Liver (tissue), 3 donors: ENCODE results near the gene AGPAT3.

Experiments used
- ATF3 ChIP-seq: IDR thresholded peaks from 2 replicates; pipeline ENCODE4 v1.6.1; 2016; ENCODE audit warnings: antibody characterized with exemption
- CTCF ChIP-seq: fragments of 150-350 bp; IDR thresholded peaks from 2 replicates; pipeline ENCODE4 v1.5.1; 2017; ENCODE audit warnings: improper control_type of control experiment, low read depth, low read length; ENCODE audit not compliant: missing input control
- HNF4A ChIP-seq, 2 donors: conservative IDR thresholded peaks; 2 replicates each; pipeline ENCODE4 v1.6.1; 2016; ENCODE audit warnings: antibody characterized with exemption in 2 of 2, mild to moderate bottlenecking in 2 of 2
- MAX ChIP-seq: IDR thresholded peaks from 2 replicates; pipeline ENCODE4 v1.6.1; 2016; ENCODE audit warnings: antibody characterized with exemption
- RAD21 ChIP-seq, 2 donors: IDR thresholded peaks; 2 replicates each; pipeline ENCODE4 v1.6.1; 2016; ENCODE audit warnings: antibody characterized with exemption in 2 of 2, mild to moderate bottlenecking in 2 of 2
- SP1 ChIP-seq: IDR thresholded peaks from 2 replicates; pipeline ENCODE4 v1.6.1; 2018; ENCODE audit warnings: antibody characterized with exemption, mild to moderate bottlenecking
- TAF1 ChIP-seq: conservative IDR thresholded peaks from 2 replicates; pipeline ENCODE4 v1.6.1; 2016; ENCODE audit warnings: antibody characterized with exemption, mild to moderate bottlenecking
- YY1 ChIP-seq: IDR thresholded peaks from 2 replicates; pipeline ENCODE4 v1.6.1; 2016; ENCODE audit warnings: antibody characterized with exemption, mild to moderate bottlenecking
- ZBTB33 ChIP-seq: IDR thresholded peaks from 2 replicates; pipeline ENCODE4 v1.6.1; 2016; ENCODE audit warnings: antibody characterized with exemption
- donor health status: healthy.
- donor health status: healthy.

GRCh38 chr21:43971201-43971991, 106.4 kb downstream of the AGPAT3 start:
- TF ChIP-seq CTCF (no peak), ZBTB33 (no peak), ATF3 (peak; percentile 11), MAX (no peak), YY1 (no peak), HNF4A (conservative IDR thresholded peaks at IDR 0.05) (peak in 1 of 2 donors; percentile 12), RAD21 (IDR thresholded peaks at IDR 0.05) (peak in 1 of 2 donors; percentile 17), SP1 (no peak), TAF1 (no peak)
